ENCODE results near the gene ACTN1.

ACTN1 gene

DNA sequence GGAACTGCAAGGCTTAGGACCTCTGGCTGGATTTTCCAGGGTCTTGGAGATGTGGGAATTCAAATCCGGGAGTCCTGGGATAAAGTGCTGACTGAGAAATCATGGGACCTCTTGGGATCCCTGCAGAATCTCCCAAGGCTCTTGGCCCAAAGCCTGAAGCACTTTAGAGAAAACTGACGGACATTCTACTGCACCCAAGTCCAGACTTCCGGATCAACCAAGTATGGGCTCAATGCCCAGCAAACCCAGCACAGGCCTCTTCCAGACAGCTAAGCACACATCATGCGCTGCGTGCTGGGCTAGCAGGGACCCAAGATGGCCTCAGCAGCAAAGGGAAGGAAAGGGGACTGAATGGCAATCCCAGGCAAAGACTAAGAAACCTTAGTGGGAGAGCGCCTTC, 85.0 kb downstream of the ACTN1 start:
- no peak overlapping the region for H3K27ac ChIP-seq
- TF ChIP-seq, protein P1, sequence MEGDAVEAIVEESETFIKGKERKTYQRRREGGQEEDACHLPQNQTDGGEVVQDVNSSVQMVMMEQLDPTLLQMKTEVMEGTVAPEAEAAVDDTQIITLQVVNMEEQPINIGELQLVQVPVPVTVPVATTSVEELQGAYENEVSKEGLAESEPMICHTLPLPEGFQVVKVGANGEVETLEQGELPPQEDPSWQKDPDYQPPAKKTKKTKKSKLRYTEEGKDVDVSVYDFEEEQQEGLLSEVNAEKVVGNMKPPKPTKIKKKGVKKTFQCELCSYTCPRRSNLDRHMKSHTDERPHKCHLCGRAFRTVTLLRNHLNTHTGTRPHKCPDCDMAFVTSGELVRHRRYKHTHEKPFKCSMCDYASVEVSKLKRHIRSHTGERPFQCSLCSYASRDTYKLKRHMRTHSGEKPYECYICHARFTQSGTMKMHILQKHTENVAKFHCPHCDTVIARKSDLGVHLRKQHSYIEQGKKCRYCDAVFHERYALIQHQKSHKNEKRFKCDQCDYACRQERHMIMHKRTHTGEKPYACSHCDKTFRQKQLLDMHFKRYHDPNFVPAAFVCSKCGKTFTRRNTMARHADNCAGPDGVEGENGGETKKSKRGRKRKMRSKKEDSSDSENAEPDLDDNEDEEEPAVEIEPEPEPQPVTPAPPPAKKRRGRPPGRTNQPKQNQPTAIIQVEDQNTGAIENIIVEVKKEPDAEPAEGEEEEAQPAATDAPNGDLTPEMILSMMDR (conservative IDR thresholded peaks at IDR 0.05) = no peak
- no peak for TF ChIP-seq ZFX (IDR thresholded peaks at IDR 0.05)

DNA sequence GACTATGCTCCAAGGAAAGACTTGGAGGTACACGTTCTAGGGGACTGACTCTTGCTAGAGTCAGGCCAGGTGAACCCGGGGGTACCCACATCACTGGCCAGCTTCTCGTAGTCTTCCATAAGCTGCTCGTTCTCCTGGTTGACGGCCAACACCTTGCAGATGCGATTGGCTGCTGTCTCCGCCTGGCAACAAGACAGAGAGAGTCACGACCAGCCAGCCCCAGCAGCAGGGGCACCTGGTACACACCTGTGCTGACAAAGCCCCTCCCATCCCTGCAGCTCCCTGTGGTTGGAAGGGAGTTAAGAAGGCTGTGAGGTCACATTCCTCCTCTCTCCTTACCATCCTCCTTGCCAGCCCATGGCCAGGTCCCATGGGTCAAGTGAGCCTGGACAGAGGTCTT, 85.5 kb downstream of the ACTN1 start:
- no peak for TF ChIP-seq ZFX (IDR thresholded peaks at IDR 0.05)
- TF ChIP-seq, protein P1 (conservative IDR thresholded peaks at IDR 0.05) = no peak
- no peak overlapping the region for H3K27ac ChIP-seq

DNA sequence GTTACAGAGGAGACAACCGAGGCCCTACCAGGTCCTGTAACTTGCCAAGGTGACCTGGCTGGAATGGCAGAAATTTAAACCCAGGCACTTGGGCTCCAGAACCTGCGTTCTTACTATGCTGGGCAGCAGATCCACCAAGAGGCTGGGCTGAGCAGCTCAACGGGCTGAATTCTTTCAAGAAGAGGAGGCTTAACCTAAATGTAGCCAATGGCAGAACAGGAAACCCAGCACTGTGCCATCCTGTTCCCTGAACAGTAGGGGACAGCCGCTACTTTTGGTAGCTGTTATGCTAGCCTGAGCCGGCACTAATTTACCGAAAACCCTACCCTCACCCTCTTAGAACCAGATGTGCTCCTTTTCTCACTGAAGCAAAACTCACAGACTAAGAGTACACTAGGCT, 86.1 kb downstream of the ACTN1 start:
- TF ChIP-seq, protein P1 (conservative IDR thresholded peaks at IDR 0.05) = no peak
- no peak for TF ChIP-seq ZFX (IDR thresholded peaks at IDR 0.05)
- H3K27ac ChIP-seq = no peak overlapping the region

DNA sequence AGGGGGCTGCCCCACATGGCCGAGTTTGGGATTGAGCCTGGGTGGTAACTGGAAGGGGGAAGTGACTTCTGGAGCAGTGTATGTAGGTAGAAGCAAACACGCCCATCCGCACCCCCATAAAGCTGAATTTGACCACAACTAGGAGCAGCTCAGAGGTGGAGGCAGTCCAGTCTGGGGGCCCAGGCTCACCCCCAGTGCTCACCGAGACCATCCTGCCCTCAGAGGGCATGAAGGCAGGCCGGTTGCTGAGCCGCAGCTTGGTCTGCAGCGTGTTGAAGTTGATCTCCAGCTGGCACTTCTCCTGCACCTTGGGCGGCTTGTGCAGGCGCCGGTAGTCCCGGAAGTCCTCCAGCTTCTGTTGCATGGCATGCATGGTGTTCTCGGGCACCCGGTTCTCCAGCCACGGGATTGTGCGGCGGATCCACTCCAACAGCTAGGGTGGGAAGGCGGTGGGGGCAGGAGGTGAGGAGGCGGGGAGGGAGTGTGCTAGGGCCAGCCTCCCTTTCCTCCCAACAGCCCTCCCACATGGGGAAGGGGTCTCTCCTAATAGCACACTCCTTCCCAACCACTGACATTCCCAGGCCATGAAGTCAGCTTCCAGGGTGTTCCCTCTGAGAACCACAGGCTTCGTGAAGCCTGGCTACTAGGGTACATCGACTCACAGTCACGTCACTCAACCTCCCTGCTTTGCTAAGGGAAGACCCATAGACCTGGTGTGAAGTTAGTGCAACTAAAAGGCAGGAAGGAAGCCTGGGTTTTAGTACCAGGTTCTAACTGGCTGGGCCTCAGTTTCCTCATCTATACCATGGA, 87.0 kb downstream of the ACTN1 start:
- TF ChIP-seq ZFX (IDR thresholded peaks at IDR 0.05) = no peak
- TF ChIP-seq, protein P1 (conservative IDR thresholded peaks at IDR 0.05) = no peak
- no peak overlapping the region for H3K27ac ChIP-seq

DNA sequence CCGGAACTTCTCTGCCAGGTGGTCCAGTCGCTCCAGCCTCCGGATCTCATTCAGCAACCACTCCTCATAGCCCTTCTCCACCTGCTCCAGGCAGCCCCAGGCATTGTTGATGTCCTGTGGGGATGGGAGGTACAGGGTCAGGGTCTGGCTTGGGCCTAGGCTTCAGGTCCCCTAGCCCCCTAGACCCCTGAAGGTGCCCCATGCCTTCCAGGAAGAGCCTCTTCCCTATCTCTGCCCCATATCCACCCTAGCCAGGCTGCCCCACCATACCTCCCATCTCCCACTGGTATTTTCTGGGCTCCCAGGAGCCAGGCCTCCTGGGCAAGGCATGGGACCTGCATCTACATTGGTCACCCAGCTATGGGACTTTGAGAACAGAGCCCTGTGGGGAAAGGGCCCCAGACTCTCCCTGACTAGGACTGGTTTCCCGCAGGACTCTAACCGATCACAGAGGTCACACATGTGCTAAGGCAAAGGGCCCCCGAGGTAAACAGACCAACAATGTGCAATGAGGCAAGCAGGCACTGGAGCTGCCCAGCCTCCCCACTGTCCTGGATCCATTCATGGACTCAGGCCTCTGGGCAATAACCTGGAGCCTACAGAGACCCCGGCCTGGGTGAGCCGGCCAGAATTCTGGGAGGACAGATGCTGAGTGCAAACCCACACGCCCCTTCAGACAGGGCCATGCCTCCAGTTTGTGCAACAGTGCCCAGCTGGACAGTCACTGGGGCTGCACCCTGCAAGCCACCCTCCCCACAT, 88.8 kb downstream of the ACTN1 start:
- TF ChIP-seq, protein P1 (conservative IDR thresholded peaks at IDR 0.05) = no peak
- TF ChIP-seq ZFX (IDR thresholded peaks at IDR 0.05) = no peak; the same call in 1 of the 2 replicates
- no peak overlapping the region for H3K27ac ChIP-seq

DNA sequence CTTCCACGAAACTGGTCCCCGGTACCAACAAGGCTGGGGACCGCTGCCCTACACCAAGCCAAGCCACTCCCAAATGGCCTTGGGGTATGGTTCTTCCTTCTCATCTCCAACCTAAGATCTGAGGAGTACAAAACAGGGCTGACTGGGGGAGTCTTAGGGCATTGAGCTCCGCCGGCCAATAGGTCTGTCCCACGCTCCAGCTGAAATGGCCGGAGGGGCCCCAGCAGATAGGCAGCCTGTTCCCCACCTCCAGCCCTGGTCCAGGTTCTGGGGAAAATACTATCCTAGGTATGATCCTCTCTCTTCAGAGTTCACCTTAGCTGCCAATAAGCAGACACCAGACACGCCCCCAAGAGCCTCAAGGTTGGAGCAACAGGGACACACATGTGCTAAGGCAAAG, 90.2 kb downstream of the ACTN1 start:
- TF ChIP-seq ZFX (IDR thresholded peaks at IDR 0.05) = no peak
- TF ChIP-seq, protein P1 (conservative IDR thresholded peaks at IDR 0.05) = no peak
- no peak overlapping the region for H3K27ac ChIP-seq
